Psoas muscle (tissue), 8 donors: ENCODE data around the gene IFRD2. TPM values are rescaled to one million over a fixed set of nuclear protein-coding genes. Genes with fewer than 3 reads are reported as not detected.
A peak's percentile ranks its signal among the peaks of the same experiment; 100 is the strongest.
"Not testable (repeated sequence)": the region's sequence is repeated elsewhere in the genome, so short reads cannot be mapped to it uniquely, and the experiment has no call there.

ENCODE experiments used
- ATAC-seq, 4 donors: fragments of 200-7000 bp; cut with Tn5 transposase; one replicate each; pipeline ENCODE4 v1.9.1; 2020; ENCODE audit warnings: moderate library complexity in 3 of 4, mild to moderate bottlenecking in 2 of 4
- DNase-seq, 2 donors: peaks; one replicate each; pipeline ENCODE4 v3.0.0-alpha.2; 2020
- H3K27ac ChIP-seq: fragments of 200-600 bp; one replicate; pipeline ENCODE4 v1.8.0; 2022
- H3K27me3 ChIP-seq, 3 donors: fragments of 200-600 bp in 1 of 3; one replicate each; pipeline versions ENCODE4 v1.6.1 to v1.8.0; 2013 to 2022; ENCODE audit warnings: low read length in 2 of 3, mild to moderate bottlenecking in 2 of 3, moderate library complexity in 1 of 3; ENCODE audit not compliant: insufficient read depth in 3 of 3
- H3K36me3 ChIP-seq, 2 donors: fragments of 200-600 bp in 1 of 2; one replicate each; pipeline versions ENCODE4 v1.6.1 to v1.8.0; 2013 to 2022; ENCODE audit warnings: low read depth in 1 of 2, mild to moderate bottlenecking in 1 of 2, moderate library complexity in 1 of 2; ENCODE audit not compliant: insufficient read depth in 1 of 2
- H3K4me1 ChIP-seq: fragments of 200-600 bp; one replicate; pipeline ENCODE4 v1.8.0; 2022
- H3K4me3 ChIP-seq: fragments of 200-600 bp; one replicate; pipeline ENCODE4 v1.8.0; 2022; ENCODE audit warnings: mild to moderate bottlenecking
- H3K9me3 ChIP-seq: fragments of 200-600 bp; one replicate; pipeline ENCODE4 v1.8.0; 2022
- CTCF ChIP-seq: fragments of 200-600 bp; IDR thresholded peaks from one replicate; pipeline ENCODE4 v1.8.0; 2022; ENCODE audit warnings: antibody characterized with exemption
- WGBS, 3 donors: extraction: QIAGEN DNeasy Blood & Tissue Kit; methylation state at CpG; one replicate each; pipeline versions ENCODE4 v1.1.6 to v1.1.7; 2013; 5-methylcytosine and 5-hydroxymethylcytosine counted together
- intact Hi-C, 2 donors: fragments of 100-400 bp; cut with DNase I; formaldehyde crosslinking; loops; one replicate each; pipeline versions ENCODE4 v1.11.0 to v1.14.2; 2022
- polyA plus RNA-seq, 3 donors: library from polyadenylated mRNA; stranded (reverse); fragments of 200-250 nt; gene quantifications; one replicate each; pipeline ENCODE4 v1.2.3, GENCODE V29; 2013
- total RNA-seq, 4 donors: library from RNA; stranded (reverse); fragmentation: NEBNext Ultra II Directional in 2 of 4; extraction: Animal tissue kit (Norgen Biotek cat#: 25700) in 2 of 4; gene quantifications; one replicate each; pipeline versions ENCODE4 v1.2.1 to v1.2.4, GENCODE V29; 2021 to 2023
- donor health status: healthy with polysubstance abuse.
- donor health status: DM: no; HTN: no; CAD: no; lungs with moderate emphysema.
- donor health status: Bipolar disorder and iron deficiency.
- donor health status: healthy.
- donor health status: DM: yes; HTN: yes; CAD: no.
- donor health status: DM: no; HTN: no; CAD: no.
- donor health status: DM: no; HTN: no; CAD: no.
- donor health status: DM: yes; HTN: yes; CAD: no.

IFRD2 gene
- total and polyA plus RNA-seq, 7 donors, result 77.2 to 175 (median 130) TPM

DNA sequence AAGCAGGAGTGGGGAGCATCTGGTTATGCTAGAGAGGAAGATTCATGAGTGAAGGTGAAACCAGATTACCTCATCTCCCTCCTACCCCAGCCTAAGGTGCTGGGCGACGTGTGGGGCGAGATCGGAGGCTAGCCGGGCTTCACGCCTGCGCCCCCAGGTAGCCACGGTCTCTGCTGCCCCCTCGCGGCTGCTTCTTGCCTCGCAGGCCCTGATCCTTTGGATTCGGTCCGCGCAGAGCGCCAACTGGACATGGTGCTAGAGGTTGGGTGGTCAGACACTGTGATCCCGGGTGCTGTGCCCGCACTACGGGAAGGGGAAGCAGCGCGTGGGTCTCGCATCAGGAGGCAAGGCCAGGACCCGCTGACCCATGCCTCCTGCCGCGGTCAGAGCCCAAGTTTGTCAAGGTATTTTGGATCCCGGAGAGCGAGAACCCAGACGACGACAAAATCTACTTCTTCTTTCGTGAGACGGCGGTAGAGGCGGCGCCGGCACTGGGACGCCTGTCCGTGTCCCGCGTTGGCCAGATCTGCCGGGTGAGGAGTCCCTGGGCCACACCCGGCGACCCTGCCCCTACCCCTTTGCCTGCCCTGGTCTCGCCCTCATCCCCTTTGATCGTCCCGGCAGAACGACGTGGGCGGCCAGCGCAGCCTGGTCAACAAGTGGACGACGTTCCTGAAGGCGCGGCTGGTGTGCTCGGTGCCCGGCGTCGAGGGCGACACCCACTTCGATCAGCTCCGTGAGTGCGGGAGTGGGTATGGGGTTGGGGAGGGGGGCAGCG, 19.1 kb downstream of the IFRD2 start:
- intact Hi-C loops, result loop anchor here (1.0 to 5.0 kb wide), 5 partner anchors 46 to 151 kb away; partner anchors contain the start of gene GNAT1 (in 1 of the 2)
- 15 to 18% (median 16%) methylated on average over 58 to 61 of the region's 61 CpGs for WGBS, 3 donors
- ATAC-seq (peak; percentile 79 to 86 (median 84)), DNase-seq (peak; percentile 86 to 93)
- Histone ChIP-seq H3K36me3 (no peaks in the 10 kb centered on the region), H3K4me1 (peaks cover 30% of the 10 kb centered on the region), H3K4me3 (peak overlapping the region; percentile 38), H3K9me3 (no peaks in the 10 kb centered on the region), H3K27me3 (peaks cover 0 to 1% (median 0%) of the 10 kb centered on the region in 3 donors), H3K27ac (no peak overlapping the region)
- TF ChIP-seq CTCF, result peak; percentile 99

DNA sequence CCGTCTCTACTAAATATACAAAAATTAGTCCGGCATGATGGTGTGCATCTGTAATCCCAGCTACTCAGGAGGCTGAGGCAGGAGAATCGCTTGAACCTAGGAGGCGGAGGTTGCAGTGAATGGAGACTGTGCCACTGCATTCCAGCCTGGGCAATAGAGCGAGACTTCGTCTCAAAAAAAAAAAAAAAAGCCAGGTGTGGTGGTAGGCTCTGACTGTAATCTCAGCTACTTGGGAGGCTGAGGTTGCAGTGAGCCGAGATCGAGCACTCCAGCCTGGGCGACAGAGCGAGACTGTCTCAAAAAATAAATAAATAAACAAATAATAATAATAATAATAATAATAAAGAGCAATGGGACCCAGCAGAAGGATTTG, 19.7 kb downstream of the IFRD2 start:
- Histone ChIP-seq H3K4me3 (peak overlapping the region; percentile 38), H3K4me1 (peaks cover 35% of the 10 kb centered on the region)
- H3K27me3 ChIP-seq, H3K9me3 ChIP-seq, H3K36me3 ChIP-seq, DNase-seq, ATAC-seq, H3K27ac ChIP-seq: not testable (repeated sequence)
- 59 to 68% (median 63%) methylated on average over 10 of the region's 10 CpGs for WGBS, 3 donors
- intact Hi-C loops, result loop anchor here (2.0 to 5.0 kb wide), 4 partner anchors 46 to 150 kb away; partner anchors contain the start of gene GNAT1 (in 1 of the 2)

DNA sequence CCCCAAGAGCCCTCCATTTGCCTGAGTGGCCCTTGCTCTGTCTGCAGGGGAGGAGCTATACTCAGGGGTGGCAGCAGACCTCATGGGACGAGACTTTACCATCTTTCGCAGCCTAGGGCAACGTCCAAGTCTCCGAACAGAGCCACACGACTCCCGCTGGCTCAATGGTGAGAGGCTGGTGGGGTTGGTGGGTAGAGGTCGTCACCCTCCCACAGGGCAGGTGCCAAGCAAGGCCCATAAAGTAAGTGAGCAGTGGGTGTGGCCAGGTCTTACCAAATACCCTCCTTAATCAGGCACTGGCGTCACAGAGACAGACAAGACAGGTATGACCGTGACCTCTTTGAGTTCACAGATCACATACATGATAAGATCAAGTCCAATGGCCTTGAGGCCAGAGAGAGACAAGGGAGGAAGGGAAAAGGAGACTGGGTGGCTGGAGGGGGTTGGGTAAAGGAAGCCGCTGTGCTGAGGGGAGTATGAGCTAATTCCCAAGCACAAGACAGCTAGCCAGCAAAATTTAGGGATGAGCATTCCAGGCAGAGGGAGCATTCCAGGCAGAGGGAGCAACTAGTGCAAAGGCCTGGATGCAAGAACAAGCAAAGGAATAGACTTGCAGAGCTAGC, 20.8 kb downstream of the IFRD2 start:
- no peak overlapping the region for H3K27ac ChIP-seq
- H3K36me3 ChIP-seq, result no peaks in the 10 kb centered on the region
- DNase-seq (no peak), ATAC-seq (no peak)
- no peaks in the 10 kb centered on the region for H3K9me3 ChIP-seq
- 85 to 91% (median 89%) methylated on average over 10 of the region's 10 CpGs for whole genome bisulfite sequencing, 3 donors
- no peak overlapping the region for H3K4me3 ChIP-seq
- H3K27me3 ChIP-seq, result peaks cover 0 to 1% (median 0%) of the 10 kb centered on the region in 3 donors
- intact Hi-C loops, result loop anchor here (5.0 kb wide), 2 partner anchors 79 to 149 kb away; partner anchors contain the start of gene GNAT1 (in 1 of the 2)
- no peak for TF ChIP-seq CTCF
- peaks cover 43% of the 10 kb centered on the region for H3K4me1 ChIP-seq

- intact Hi-C loops, result loop anchor here (5.0 kb wide), 2 partner anchors 78 to 148 kb away; partner anchors contain the start of gene GNAT1 (in 1 of the 2)
- no peak overlapping the region for H3K27ac ChIP-seq
- WGBS, 3 donors, result 70 to 73% (median 70%) methylated on average over 17 to 19 of the region's 19 CpGs
These were observed 21.6 kb downstream of the IFRD2 start for GRCh38 chr3:50270422-50271224.

More at GRCh38 chr3:50270422-50271224, 21.6 kb downstream of the IFRD2 start:
- peaks cover 0 to 1% (median 0%) of the 10 kb centered on the region in 3 donors for H3K27me3 ChIP-seq
- H3K36me3 ChIP-seq, result no peaks in the 10 kb centered on the region
- no peak for TF ChIP-seq CTCF
- DNase-seq, result no peak
- no peak overlapping the region for H3K4me3 ChIP-seq
- H3K9me3 ChIP-seq, result no peaks in the 10 kb centered on the region
- no peak for ATAC-seq
- H3K4me1 ChIP-seq, result peaks cover 47% of the 10 kb centered on the region
